Liver (tissue), 3 donors: ENCODE results near the gene CCDC158.

Source experiments
- ATF3 ChIP-seq: IDR thresholded peaks from 2 replicates; pipeline ENCODE4 v1.6.1; 2016; ENCODE audit warnings: antibody characterized with exemption
- CTCF ChIP-seq: fragments of 150-350 bp; IDR thresholded peaks from 2 replicates; pipeline ENCODE4 v1.5.1; 2017; ENCODE audit warnings: improper control_type of control experiment, low read depth, low read length; ENCODE audit not compliant: missing input control
- FOXA2 ChIP-seq: IDR thresholded peaks from 2 replicates; pipeline ENCODE4 v1.6.1; 2016; ENCODE audit warnings: antibody characterized with exemption
- GABPA ChIP-seq, 2 donors: IDR thresholded peaks in 1 of 2; conservative IDR thresholded peaks in 1 of 2; 2 replicates each; pipeline ENCODE4 v1.6.1; 2016; ENCODE audit warnings: antibody characterized with exemption in 2 of 2, mild to moderate bottlenecking in 1 of 2, moderate library complexity in 1 of 2
- HNF4A ChIP-seq, 2 donors: conservative IDR thresholded peaks; 2 replicates each; pipeline ENCODE4 v1.6.1; 2016; ENCODE audit warnings: antibody characterized with exemption in 2 of 2, mild to moderate bottlenecking in 2 of 2
- JUND ChIP-seq, 2 donors: IDR thresholded peaks; 2 replicates each; pipeline ENCODE4 v1.6.1; 2016; ENCODE audit warnings: antibody characterized with exemption in 2 of 2
- MAX ChIP-seq: IDR thresholded peaks from 2 replicates; pipeline ENCODE4 v1.6.1; 2016; ENCODE audit warnings: antibody characterized with exemption
- REST ChIP-seq: IDR thresholded peaks from 2 replicates; pipeline ENCODE4 v1.6.1; 2016; ENCODE audit warnings: antibody characterized with exemption, mild to moderate bottlenecking
- RXRA ChIP-seq, 2 donors: IDR thresholded peaks; 2 replicates each; pipeline ENCODE4 v1.6.1; 2017 to 2018; ENCODE audit warnings: antibody characterized with exemption in 2 of 2, mild to moderate bottlenecking in 1 of 2
- SP1 ChIP-seq: IDR thresholded peaks from 2 replicates; pipeline ENCODE4 v1.6.1; 2018; ENCODE audit warnings: antibody characterized with exemption, mild to moderate bottlenecking
- TAF1 ChIP-seq: conservative IDR thresholded peaks from 2 replicates; pipeline ENCODE4 v1.6.1; 2016; ENCODE audit warnings: antibody characterized with exemption, mild to moderate bottlenecking
- YY1 ChIP-seq: IDR thresholded peaks from 2 replicates; pipeline ENCODE4 v1.6.1; 2016; ENCODE audit warnings: antibody characterized with exemption, mild to moderate bottlenecking
- ZBTB33 ChIP-seq: IDR thresholded peaks from 2 replicates; pipeline ENCODE4 v1.6.1; 2016; ENCODE audit warnings: antibody characterized with exemption
- donor health status: healthy.
- donor health status: healthy.

- TF ChIP-seq SP1 (no peak), GABPA (IDR thresholded peaks at IDR 0.05 in 1 of 2, conservative IDR thresholded peaks at IDR 0.05 in 1 of 2) (no peak), CTCF (no peak), REST (no peak), JUND (IDR thresholded peaks at IDR 0.05) (no peak), ATF3 (no peak), MAX (no peak), FOXA2 (no peak), TAF1 (no peak), YY1 (no peak), RXRA (IDR thresholded peaks at IDR 0.05) (no peak), ZBTB33 (no peak), HNF4A (conservative IDR thresholded peaks at IDR 0.05) (no peak)
Measured at GRCh38 chr4:76447393-76447851, 26.5 kb upstream of the CCDC158 start.
